SK-N-MC (cell line): ENCODE data around the gene REEP6.

Source experiments
- EZH2 ChIP-seq: fragments of 200-600 bp; sonication (generic); IDR thresholded peaks from one replicate; pipeline ENCODE4 v1.6.1; 2017; ENCODE audit warnings: antibody characterized with exemption
- POLR2AphosphoS5 ChIP-seq: IDR thresholded peaks from 2 replicates; pipeline ENCODE4 v1.6.1; 2012; ENCODE audit warnings: mild to moderate bottlenecking, low read depth, low read length, borderline replicate concordance

DNA sequence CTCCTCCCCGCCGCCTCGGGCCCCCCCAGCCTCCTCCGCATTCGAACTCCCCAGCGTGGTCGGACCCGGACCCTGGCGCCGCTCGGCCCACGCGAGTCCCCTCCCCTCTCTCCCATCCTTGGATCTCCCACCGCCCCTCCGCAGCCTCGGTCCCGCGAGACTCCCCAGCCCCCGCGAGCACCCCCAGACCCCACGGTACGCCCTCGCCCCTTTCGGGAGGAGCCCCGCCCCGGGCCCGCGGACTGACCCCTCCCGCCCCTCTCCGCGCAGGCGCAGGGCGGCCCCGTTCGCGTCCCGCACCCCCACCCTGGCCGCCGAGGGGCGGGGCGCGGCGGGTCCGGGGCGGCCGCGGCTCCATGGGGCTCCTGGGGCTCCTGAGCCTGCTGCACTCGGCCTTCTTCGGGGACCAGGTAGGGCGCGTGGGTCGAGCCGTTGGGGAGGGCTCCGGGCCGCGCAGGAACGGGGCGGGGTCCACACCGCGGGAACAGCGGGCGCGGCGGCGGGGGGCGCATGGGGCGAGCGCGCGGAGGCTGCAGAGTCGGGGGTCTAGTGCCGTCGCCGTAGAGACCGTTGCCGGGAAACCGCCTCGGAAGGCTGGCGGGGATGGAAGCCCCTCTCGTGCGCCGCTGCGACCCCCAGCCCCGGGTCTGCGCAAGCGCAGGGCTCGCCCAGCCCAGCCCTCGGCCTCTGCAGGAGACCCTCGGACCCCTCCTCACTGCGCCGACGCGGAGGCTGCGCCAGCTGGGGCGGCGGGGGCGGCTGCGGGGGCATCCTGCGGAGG lies 44.9 kb upstream of the REEP6 start:
- TF ChIP-seq EZH2 (no peak), POLR2AphosphoS5 (no peak)
